NT2/D1 (cell line): ENCODE results near the gene CELF2.
"Not testable (repeated sequence)": the region's sequence is repeated elsewhere in the genome, so short reads cannot be mapped to it uniquely, and the experiment has no call there.

Source experiments
- SUZ12 ChIP-seq: IDR thresholded peaks from 2 replicates; pipeline ENCODE4 v1.6.1; 2011; ENCODE audit not compliant: insufficient read length, insufficient read depth; ENCODE audit errors: extremely low read depth
- ZNF274 ChIP-seq: IDR thresholded peaks from 2 replicates; pipeline ENCODE4 v1.6.1; 2011; ENCODE audit warnings: mild to moderate bottlenecking, low read depth, low read length

GRCh38 chr10:11347580-11347979 lies 329.9 kb downstream of the CELF2 start:
- not testable (repeated sequence) for TF ChIP-seq SUZ12, ZNF274
